Pulmonary artery endothelial cell (primary cell): ENCODE measurements around the gene MAMLD1. TPM values are rescaled to one million over a fixed set of nuclear protein-coding genes. Genes with fewer than 3 reads are reported as not detected.

ENCODE experiments used
- DNase-seq: peaks from one replicate; pipeline ENCODE4 v3.0.0-alpha.2; 2011; ENCODE audit warnings: low read depth, low spot score
- total RNA-seq: library from RNA; depleted of rRNA; stranded (reverse); fragments of >200 nt; gene quantifications from 2 replicates; pipeline ENCODE4 v1.2.3, GENCODE V29; 2014

The MAMLD1 gene
- total RNA-seq, 1 donor from 2014 or later, result 0.79 TPM

- DNase-seq, result no peak
Measured at GRCh38 chrX:150405576-150405975, 42.5 kb downstream of the MAMLD1 start.

DNA sequence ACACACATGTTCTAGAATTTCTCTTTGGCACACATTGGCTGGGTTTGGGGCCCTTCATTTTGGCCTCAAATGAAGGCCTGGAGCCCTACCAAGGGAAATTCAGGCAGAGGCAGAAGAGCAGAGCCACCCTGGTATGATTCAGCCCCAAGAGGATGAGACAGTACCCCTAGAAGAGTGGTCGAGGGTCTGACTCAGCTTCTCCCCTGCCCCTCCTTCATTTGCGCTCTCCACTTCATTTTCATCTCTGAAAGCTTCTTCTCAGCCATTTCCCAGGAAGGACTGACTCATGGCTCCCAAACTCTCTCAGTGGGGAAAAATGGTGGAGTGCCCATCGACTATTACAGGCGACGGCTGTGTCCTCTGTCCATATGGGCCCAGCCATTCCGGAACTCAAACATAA lies 43.5 kb downstream of the MAMLD1 start:
- DNase-seq, result no peak

DNA sequence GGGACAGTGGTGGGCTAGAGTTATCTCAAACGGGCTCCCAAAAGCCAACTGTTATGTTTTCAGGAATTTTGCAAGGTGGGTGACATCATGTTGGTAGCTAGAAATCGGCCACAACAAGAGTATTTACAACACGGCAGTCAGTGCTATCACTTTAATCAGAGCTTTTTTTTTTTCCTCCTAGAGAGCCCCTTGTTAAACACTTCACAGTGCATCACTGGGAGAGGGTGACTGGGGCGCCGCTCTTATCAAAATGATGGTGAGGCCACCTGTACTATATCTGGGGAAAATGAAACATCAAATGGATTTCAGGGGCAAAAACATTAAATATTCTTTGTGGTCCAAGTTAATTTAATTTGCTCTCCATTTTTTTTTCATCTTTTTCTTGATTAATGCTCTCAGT lies 44.9 kb downstream of the MAMLD1 start:
- DNase-seq, result no peak

DNA sequence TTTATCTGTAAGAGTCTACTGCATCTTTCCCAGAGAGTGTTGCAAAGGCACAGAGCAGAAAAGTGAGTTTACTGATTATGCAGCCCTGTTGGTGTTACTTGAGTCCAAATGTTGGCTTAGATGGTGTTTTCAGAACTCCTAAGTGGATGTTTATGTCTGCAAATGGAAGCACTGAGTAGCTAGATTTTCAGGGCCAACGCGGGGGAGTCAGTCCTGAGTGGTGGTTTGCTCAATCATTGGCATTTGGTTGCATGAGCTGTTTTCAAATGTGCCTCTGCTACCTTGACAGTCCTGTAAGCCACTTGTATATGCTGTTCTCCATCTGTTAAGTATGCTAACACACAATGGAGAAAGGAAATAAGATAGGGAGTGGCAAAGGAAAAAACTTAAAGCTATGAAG lies 45.4 kb downstream of the MAMLD1 start:
- no peak for DNase-seq

GRCh38 chrX:150409486-150409885 lies 46.4 kb downstream of the MAMLD1 start:
- no peak for DNase-seq

DNA sequence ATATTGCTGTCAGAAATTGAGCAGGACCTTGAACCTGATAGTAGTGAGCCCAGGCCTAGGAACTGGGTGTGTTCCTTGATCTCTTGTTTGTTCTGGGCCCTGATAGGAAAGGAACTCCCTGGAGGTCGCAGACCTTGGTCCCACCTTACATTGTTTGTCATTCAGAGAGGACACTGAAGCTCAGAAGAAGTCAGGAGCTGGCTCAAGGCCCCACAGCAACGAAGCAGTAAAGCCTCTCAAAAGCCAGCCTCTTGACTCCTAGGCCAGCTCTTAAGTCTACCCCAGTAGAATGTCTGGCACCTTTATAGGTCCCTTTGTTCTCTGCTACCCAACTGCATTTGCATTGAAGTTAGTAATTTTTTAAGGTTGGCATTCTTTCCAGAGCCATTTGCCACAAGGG lies 46.8 kb downstream of the MAMLD1 start:
- no peak for DNase-seq

DNA sequence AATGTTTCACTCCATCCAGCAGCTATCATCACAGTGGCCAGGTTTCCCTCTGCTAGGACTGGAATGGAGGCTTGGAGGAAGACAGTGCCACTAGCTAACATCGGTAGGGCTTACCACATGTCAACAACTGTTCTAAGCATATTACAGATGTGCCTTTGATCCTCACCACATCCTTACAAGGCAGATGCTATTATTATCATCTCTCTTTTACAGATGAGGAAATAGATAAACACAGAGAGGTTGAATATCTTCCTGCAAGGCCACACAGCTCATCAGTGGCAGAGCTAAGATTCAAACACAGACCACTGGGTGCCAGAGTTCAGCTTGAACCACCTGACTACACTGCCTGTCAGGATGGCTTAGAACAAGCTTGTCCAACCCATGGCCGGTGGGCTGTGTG lies 47.4 kb downstream of the MAMLD1 start:
- DNase-seq, result no peak

DNA sequence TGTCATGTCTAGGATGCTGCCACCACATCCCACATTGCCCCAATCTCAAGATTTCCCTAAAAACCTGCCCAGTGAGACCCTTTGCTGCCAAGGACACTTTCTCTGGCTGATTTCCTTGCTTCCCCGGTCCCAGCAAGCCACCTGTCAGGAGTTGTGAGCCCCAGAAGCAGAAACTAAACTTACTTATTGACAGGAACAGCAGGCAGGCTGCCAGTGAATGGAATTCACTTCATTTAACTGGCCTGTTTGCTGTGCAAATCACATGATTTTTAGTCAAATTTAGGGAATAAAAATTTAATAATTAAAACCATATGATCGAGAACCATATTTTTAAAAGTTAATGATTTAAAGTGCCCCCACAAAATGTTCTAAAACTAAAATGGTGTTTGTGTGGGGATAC lies 48.5 kb downstream of the MAMLD1 start:
- DNase-seq, result no peak

DNA sequence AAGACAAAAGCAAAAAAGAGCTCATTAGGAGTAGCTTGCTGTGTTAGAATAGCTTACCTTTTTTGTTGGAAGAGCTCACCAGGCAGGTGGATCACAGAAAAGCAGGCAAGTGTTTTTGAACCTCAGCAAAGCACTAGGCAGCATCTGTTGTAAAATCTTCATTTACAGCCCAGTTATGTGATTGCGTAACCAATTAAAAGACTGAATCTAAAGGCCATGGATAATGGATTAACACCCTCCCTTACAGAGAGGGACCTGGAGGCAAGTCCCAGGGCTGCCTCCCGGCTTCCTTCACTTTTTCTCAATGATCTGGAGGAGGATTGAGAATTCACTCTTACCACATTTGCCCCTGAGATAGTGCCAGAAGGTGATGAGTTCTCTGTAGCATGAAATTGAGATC lies 51.1 kb downstream of the MAMLD1 start:
- DNase-seq, result no peak

DNA sequence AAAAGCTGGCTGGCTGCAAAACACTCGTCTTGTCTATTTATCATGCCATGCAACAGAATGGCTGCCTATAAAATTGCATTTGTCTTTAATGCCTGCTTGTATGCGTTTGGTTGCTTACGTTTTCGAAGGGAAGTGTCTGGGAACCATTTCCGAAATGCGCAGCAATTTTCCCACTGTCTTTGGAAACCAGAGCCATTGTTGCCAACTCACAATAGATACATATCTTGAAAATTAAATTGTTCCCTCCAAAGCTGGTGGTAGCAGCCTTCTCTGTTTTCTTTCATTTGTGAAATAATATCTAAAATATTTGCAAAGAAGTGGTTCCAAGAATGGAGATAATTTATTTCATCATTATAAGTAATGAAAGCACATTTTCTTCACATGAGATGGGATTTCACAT lies 53.4 kb downstream of the MAMLD1 start:
- DNase-seq, result no peak

DNA sequence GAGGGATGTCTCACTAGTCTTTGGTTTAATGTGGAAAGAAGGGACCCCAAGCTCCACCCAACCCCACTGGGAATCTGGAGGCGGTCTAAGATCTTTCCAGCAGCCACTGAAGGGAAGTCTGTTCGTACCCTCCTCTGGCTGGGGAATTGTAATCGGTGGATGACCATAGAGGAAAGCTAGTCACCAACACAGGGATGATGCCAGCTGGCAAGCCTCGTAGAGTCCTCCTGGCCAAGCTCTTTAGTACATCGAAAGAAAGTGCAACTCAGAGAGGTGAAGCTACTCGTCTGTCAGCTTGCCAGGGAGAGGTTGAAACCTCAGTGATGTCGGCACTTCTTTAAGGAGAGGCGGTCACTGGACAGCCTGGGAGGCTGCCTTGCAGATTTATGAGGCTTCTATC lies 58.7 kb downstream of the MAMLD1 start:
- DNase-seq, result no peak

DNA sequence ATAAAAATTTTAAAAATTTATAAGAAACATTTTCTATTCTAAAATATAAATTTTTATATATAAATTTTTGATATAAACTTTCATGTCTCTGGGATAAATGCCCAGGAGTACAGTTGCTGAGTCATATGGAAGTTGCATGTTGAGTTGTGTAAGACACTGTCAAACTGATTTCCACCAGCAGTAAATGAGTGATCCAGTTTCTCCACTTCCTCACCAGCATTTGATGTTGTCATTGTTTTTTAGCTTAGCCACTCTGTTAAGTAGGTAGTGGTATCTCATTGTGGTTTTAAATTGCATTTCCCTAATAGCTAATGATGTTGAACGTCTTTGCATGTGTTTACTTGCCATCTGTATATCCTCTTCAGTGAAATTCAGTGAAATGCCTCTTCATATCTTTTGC lies 66.5 kb downstream of the MAMLD1 start:
- no peak for DNase-seq

GRCh38 chrX:150436195-150436594 lies 73.1 kb downstream of the MAMLD1 start:
- DNase-seq, result no peak

GRCh38 chrX:150438165-150438564 lies 75.0 kb downstream of the MAMLD1 start:
- no peak for DNase-seq

GRCh38 chrX:150446151-150446550 lies 83.0 kb downstream of the MAMLD1 start:
- DNase-seq, result peak; percentile 58

GRCh38 chrX:150446995-150447394 lies 83.9 kb downstream of the MAMLD1 start:
- no peak for DNase-seq

- no peak for DNase-seq
Measured at GRCh38 chrX:150449313-150449712, 86.2 kb downstream of the MAMLD1 start.

DNA sequence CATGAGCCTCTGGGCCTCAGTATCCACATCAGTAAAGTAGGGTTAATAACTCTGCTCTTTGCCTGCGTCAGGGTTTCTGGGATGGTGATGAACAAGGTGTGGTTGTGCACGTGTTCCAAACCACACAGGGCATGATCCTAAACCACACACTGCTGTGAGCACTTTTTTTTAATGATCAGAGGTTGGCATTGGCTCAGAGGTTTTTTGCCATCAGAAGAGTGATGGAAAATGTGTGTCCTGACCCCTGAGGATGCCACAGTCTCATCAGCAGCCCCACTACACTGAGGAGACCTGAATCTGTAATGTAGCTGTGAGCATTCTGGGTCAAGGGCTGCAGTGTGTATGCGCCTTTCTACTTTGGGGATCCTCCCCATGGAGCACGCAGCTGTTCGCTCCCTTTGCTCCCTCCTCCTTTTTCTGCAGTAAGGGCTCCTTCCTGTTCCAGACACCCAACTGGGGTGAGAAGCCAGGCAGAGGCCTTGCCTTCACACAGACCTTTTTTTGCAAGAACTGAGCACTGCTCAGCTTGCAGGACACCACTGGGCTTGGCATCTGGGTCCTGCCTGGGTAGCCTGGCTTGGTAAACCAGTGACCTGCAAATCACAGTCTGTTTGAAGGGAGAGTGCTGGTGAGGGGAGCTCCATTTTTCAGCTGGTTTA lies 87.5 kb downstream of the MAMLD1 start:
- DNase-seq, result no peak

DNA sequence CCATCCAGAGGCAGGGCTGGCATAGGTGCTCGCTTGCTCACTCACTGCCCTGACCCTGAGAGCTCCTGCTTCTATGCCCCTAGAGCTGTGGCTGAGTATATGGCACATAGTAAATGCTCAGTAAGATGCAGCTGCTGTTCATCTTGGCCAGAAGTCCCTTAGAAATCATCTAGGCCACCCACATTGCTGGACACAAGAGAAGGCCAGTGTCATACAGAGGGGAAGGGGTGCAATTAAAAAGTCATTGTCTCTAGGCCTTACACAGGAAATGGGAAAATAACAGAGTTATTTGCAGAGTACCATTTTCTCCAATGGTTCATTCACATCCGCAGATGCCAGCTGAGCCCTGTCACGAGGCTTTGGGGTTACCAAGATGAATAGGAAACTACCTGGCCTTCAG lies 88.8 kb downstream of the MAMLD1 start:
- DNase-seq, result no peak

DNA sequence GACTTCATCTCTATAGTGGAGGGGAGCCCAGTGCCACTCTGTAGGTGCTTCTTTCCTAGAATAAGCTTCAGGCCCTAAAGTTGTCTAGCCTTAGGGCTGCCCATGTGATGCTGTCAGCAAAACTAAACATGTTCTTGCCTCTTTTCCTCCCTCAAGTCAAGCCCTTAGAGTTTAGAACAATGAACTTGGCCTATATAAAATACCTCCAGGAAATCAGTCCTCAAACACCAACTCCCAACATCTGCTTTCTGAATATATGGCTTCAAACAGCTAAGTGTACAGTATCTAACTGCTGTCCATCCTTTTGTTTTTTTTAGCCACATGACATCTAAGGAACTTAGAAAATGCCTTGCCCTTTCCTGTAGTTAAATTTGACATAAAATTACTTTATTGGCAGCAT lies 91.0 kb downstream of the MAMLD1 start:
- DNase-seq, result no peak

- DNase-seq, result no peak
Measured at GRCh38 chrX:150454508-150455214, 91.5 kb downstream of the MAMLD1 start.

GRCh38 chrX:150455215-150455608 lies 92.1 kb downstream of the MAMLD1 start:
- no peak for DNase-seq

GRCh38 chrX:150456466-150456865 lies 93.3 kb downstream of the MAMLD1 start:
- DNase-seq, result no peak
